Lower leg skin (tissue), 4 donors: ENCODE measurements around the gene CCDC191. TPM values are rescaled to one million over a fixed set of nuclear protein-coding genes. Genes with fewer than 3 reads are reported as not detected.

Experiments used
- DNase-seq, 2 donors: peaks; one replicate each; pipeline ENCODE4 v3.0.0-alpha.2; 2019; ENCODE audit warnings: low spot score in 2 of 2
- H3K4me3 ChIP-seq: fragments of 200-600 bp; sonication (generic); 2 replicates; pipeline ENCODE4 v1.5.1; 2017; ENCODE audit warnings: mild to moderate bottlenecking, low read depth; ENCODE audit not compliant: poor library complexity, severe bottlenecking
- POLR2A ChIP-seq, 2 donors: fragments of 450-650 bp; IDR thresholded peaks; one replicate each; pipeline ENCODE4 v1.6.1; 2016 to 2017; ENCODE audit warnings: antibody characterized with exemption in 2 of 2, mild to moderate bottlenecking in 1 of 2, moderate library complexity in 1 of 2
- WGBS, 2 donors: methylation state at CpG; one replicate each; pipeline ENCODE4 v1.1.5; 2018; 5-methylcytosine and 5-hydroxymethylcytosine counted together
- intact Hi-C: fragments of 100-400 bp; cut with DNase I; formaldehyde crosslinking; loops from one replicate; pipeline ENCODE4 v1.15.0; 2023; ENCODE audit warnings: low total_unique reads
- total RNA-seq, 4 donors: library from RNA; depleted of rRNA; stranded (reverse); fragments of >200 nt; gene quantifications; one replicate each; pipeline ENCODE4 v1.1.0, GENCODE V29; 2016
- TF ChIP-seq, protein P1 (sequence below), 3 donors: fragments of 450-650 bp; IDR thresholded peaks; one replicate each; pipeline ENCODE4 v1.5.1; 2016; ENCODE audit warnings: antibody characterized with exemption in 3 of 3, mild to moderate bottlenecking in 3 of 3, moderate library complexity in 2 of 3

Gene CCDC191
- total RNA-seq, 4 donors from 2014 or later: 2.5 to 7.3 (median 5.3) TPM

DNA sequence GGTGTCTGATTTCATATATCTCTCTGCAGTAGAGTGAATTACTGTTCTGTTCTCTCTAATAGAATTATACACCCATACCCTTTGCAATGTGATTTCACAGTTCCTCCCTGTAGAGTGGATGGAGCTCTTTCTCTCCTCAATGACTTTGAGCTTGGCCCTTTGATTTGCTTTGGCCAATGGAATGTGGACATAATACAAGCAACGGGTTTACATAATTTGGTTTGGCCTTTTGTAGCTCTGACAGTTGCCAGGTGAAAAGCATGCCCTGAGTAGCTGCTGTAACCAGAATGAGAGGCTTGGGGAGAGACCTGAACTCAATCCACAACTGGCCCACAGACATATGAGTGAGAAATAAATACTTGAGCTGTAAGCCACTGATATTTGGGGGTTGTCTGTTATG is 76.4 kb downstream of the CCDC191 start:
- 93 to 94% methylated on average over 1 of the region's 1 CpG for WGBS, 2 donors
- DNase-seq: no peak
- intact Hi-C loops: no loop called here
- TF ChIP-seq, protein P1, sequence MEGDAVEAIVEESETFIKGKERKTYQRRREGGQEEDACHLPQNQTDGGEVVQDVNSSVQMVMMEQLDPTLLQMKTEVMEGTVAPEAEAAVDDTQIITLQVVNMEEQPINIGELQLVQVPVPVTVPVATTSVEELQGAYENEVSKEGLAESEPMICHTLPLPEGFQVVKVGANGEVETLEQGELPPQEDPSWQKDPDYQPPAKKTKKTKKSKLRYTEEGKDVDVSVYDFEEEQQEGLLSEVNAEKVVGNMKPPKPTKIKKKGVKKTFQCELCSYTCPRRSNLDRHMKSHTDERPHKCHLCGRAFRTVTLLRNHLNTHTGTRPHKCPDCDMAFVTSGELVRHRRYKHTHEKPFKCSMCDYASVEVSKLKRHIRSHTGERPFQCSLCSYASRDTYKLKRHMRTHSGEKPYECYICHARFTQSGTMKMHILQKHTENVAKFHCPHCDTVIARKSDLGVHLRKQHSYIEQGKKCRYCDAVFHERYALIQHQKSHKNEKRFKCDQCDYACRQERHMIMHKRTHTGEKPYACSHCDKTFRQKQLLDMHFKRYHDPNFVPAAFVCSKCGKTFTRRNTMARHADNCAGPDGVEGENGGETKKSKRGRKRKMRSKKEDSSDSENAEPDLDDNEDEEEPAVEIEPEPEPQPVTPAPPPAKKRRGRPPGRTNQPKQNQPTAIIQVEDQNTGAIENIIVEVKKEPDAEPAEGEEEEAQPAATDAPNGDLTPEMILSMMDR (IDR thresholded peaks at IDR 0.05): no peak
- TF ChIP-seq POLR2A (IDR thresholded peaks at IDR 0.05): no peak
- no peak overlapping the region for H3K4me3 ChIP-seq

DNA sequence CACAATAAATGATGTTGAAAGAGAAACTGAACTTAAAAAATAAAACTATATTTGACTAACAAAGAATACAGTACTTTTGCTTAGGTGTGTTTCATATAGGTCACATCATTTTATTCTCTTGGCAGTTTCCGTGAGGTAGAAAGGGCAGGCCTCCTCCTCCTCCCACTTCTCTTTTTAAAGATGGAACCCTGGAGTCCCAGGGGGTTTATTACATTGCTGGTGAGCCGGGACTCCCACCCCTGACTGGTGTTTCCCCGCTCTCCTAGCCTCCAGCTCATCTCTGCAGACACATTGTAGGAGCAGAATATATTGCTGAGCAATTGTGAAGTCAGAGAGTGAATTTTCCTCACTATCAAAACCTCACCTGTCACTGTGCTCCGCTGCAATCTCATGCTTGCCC is 78.5 kb downstream of the CCDC191 start:
- intact Hi-C loops: no loop called here
- TF ChIP-seq, protein P1 (IDR thresholded peaks at IDR 0.05): no peak
- no peak for TF ChIP-seq POLR2A (IDR thresholded peaks at IDR 0.05)
- DNase-seq: no peak
- H3K4me3 ChIP-seq: no peak overlapping the region
- WGBS, 2 donors: 94 to 96% methylated on average over 4 of the region's 4 CpGs

DNA sequence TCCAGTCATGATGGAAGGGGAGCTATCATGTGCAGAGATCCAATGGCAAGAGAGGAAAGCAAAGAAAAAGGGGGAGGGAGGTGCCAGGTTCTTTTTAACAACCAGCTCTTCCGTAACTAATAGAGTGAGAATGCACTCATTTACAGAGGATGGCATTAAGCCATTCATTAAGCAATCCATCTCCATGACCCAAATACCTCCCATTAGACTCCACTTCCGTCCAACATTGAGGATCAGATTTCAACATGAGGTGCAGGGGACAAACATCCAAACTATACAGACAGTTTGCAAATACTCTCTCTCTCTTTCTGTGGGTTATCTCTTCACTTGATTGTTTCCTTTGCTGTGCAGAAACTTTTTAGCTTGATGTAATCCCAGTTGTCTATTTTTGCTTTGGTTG is 87.3 kb downstream of the CCDC191 start:
- intact Hi-C loops: no loop called here
- TF ChIP-seq, protein P1 (IDR thresholded peaks at IDR 0.05): no peak
- no peak for TF ChIP-seq POLR2A (IDR thresholded peaks at IDR 0.05)
- no peak overlapping the region for H3K4me3 ChIP-seq
- 25 to 29% methylated on average over 2 of the region's 2 CpGs for WGBS, 2 donors
- no peak for DNase-seq

DNA sequence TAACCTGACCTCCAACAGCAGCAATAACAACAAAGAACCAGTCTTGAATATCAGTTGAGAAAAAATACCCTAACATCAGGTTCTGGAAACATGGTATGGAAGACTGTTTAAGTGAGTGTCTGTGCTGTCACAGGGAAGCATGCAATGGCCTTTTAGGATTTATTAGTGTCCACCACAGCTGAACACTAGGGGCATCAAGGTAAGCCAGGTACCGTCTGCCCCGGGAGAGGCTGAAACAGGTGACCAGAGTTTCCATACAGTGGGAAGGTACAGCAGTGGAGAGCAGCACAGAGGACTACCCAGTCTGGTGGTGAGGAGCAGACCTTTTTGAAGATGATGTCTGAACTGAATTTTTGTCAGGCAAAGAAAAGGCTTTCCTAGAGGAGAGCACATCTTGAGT is 90.2 kb downstream of the CCDC191 start:
- no peak for DNase-seq
- intact Hi-C loops: no loop called here
- TF ChIP-seq, protein P1 (IDR thresholded peaks at IDR 0.05): no peak
- no peak for TF ChIP-seq POLR2A (IDR thresholded peaks at IDR 0.05)
- 70 to 80% methylated on average over 2 of the region's 2 CpGs for WGBS, 2 donors
- no peak overlapping the region for H3K4me3 ChIP-seq

DNA sequence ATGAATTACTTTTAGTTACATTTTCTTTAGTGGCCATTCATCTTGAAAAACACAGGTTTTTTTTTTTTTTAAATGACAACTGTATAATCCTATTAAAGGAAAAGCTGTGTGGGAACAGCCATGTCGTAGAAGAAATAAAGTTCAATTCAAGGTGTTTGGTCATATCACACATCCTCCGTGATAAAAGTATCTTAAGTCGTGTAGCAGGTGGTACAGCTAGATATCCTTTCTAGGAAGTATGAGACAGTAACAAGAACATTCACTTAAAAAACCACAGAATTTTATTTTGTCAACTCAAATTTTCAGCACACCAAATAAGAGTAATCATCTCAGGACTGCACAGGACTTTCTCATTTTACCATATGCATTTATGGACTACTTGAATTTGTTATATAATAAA is 92.4 kb downstream of the CCDC191 start:
- intact Hi-C loops: no loop called here
- no peak for TF ChIP-seq POLR2A (IDR thresholded peaks at IDR 0.05)
- TF ChIP-seq, protein P1 (IDR thresholded peaks at IDR 0.05): no peak
- H3K4me3 ChIP-seq: no peak overlapping the region
- no peak for DNase-seq
- WGBS, 2 donors: 91 to 95% methylated on average over 3 of the region's 3 CpGs

DNA sequence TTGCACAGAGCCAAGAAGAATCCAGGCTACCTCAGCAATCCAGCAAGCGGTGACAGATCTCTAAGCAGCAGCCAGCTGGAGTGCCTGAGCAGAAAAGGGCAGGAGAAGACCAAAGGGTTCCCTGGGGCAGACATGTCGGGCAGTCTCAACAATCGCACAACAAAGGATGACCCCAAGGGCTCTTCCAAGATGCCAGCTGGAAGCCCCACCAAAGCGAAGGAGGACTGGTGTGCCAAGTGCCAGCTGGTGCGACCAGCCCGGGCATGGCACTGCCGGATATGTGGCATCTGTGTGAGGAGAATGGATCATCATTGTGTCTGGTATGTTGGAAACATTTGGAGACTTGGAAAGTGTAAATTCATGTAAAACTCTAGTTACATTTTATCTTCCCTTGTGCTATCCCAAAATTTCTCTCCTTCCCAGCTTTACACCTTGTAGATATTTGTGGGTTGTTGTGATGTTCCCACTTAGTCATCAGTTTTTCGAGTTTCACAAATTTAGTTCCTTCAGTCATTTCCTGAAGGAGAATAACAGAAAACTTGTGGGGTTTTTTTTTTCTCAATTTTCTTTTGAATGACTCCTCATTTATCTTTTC is 102.1 kb downstream of the CCDC191 start:
- no peak overlapping the region for H3K4me3 ChIP-seq
- TF ChIP-seq, protein P1 (IDR thresholded peaks at IDR 0.05): no peak
- no peak for TF ChIP-seq POLR2A (IDR thresholded peaks at IDR 0.05)
- WGBS, 2 donors: 39 to 54% methylated on average over 8 of the region's 8 CpGs
- intact Hi-C loops: no loop called here
- no peak for DNase-seq
